IgD-negative memory B cell (primary cell): ENCODE measurements around the gene MORF4L1. TPM values are rescaled to one million over a fixed set of nuclear protein-coding genes. Genes with fewer than 3 reads are reported as not detected.
A peak's percentile ranks its signal among the peaks of the same experiment; 100 is the strongest.
"Not testable (repeated sequence)": the region's sequence is repeated elsewhere in the genome, so short reads cannot be mapped to it uniquely, and the experiment has no call there.

Source experiments
- H3K27ac Mint-ChIP-seq, 3 donors: one replicate each; pipeline ENCODE4 v1.8.0; 2020 to 2022; ENCODE audit warnings: mild to moderate bottlenecking in 3 of 3, mixed read lengths in 3 of 3, moderate library complexity in 1 of 3
- H3K27me3 Mint-ChIP-seq: one replicate; pipeline ENCODE4 v1.8.0; 2021; ENCODE audit warnings: mixed read lengths
- H3K36me3 Mint-ChIP-seq: one replicate; pipeline ENCODE4 v1.8.0; 2020; ENCODE audit warnings: mild to moderate bottlenecking, mixed read lengths
- H3K4me1 Mint-ChIP-seq, 3 donors: one replicate each; pipeline ENCODE4 v1.8.0; 2020 to 2022; ENCODE audit warnings: mixed read lengths in 3 of 3, mild to moderate bottlenecking in 1 of 3
- H3K4me3 Mint-ChIP-seq, 4 donors: one replicate each; pipeline ENCODE4 v1.8.0; 2020 to 2022; ENCODE audit warnings: mild to moderate bottlenecking in 4 of 4, mixed read lengths in 4 of 4, moderate library complexity in 3 of 4
- H3K9me3 Mint-ChIP-seq, 3 donors: one replicate each; pipeline ENCODE4 v1.8.0; 2020 to 2021; ENCODE audit warnings: mixed read lengths in 3 of 3, mild to moderate bottlenecking in 1 of 3
- polyA plus RNA-seq: library from polyadenylated mRNA; unstranded; fragments of 300-500 nt; fragmentation: Illumina TruSeq; gene quantifications from one replicate; pipeline ENCODE4 v1.2.3, GENCODE V29; 2021

MORF4L1 gene
- polyA plus RNA-seq: 218 TPM

GRCh38 chr15:78872155-78872971 is at the start of gene MORF4L1:
MORF4L1 (plus strand) TSS chr15:78872890; CDS start chr15:78873018, 128 bp downstream.
- Mint-ChIP-seq H3K27me3 (no peaks in the 10 kb centered on the region), H3K4me3 (peak within 1 kb of the TSS; percentile 99 to 100 (median 99)), H3K27ac (peak within 1 kb of the TSS; percentile 100), H3K4me1 (peaks cover 17 to 33% (median 17%) of the 10 kb centered on the region in 3 donors), H3K9me3 (no peaks in the 10 kb centered on the region), H3K36me3 (peaks cover 2% of the 10 kb centered on the region)

DNA sequence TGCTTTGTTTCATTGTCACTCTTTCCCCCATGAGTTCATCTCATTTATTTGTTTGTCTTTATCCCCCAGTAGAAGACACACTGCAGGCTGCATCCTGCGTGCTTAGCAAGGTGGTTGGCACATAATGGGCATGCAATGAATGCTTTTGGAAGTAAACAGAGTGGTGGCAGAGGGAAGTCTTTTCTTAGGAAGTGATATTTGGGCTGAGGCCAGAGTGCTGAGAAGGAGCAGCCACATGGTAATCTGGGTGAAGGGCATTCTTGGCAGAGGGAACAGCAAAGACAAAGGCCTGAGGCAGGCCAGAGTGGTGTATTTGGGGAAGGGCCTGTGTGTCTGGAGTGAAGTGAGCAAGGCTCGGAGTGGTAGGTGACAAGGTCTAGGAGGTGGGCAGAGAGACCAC is 43.8 kb upstream of the MORF4L1 start:
- Mint-ChIP-seq H3K4me1 (peaks cover 0 to 7% (median 2%) of the 10 kb centered on the region in 3 donors), H3K27ac (no peak overlapping the region), H3K9me3 (no peaks in the 10 kb centered on the region), H3K27me3 (peaks cover 15% of the 10 kb centered on the region), H3K4me3 (peak overlapping the region in 2 of 4 donors; percentile 11 to 74), H3K36me3 (peaks cover 7% of the 10 kb centered on the region)

DNA sequence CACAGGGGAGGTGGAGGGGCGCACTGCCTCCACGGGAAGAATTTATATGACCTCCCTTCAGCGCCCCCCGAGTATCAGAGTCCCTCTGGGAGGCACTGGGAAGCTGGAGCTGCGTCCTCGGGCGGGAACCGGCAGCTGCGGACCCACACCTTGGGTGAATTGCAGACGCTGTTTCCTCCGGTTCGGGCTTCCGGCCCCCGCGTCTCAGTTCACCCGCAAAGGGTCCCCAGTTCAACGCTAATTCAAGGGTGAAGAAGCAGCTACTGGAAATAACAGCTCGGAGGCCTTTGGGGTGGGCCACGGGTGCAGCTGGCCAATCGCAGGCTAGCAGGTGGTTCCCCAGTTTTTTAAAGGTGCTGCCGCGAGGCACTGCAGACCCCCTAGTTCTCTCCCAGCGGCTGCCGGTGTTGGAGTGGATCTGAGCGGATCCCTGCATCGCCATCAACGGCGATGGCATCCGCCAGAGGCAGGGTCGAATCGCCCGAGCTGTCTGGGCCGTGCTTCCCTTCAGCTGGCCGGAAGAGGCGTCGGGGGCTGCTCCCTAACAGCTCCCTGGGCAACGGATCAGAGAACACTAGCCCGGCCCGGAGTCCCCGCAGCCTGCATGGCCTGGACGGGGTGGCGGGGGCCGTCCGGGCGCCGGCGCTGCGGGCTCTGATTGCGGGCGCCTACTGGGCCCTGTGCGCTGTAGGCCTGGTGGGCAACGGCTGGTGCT is 42.0 kb upstream of the MORF4L1 start:
- H3K27ac Mint-ChIP-seq: peak overlapping the region in 1 of 3 donors; percentile 22

DNA sequence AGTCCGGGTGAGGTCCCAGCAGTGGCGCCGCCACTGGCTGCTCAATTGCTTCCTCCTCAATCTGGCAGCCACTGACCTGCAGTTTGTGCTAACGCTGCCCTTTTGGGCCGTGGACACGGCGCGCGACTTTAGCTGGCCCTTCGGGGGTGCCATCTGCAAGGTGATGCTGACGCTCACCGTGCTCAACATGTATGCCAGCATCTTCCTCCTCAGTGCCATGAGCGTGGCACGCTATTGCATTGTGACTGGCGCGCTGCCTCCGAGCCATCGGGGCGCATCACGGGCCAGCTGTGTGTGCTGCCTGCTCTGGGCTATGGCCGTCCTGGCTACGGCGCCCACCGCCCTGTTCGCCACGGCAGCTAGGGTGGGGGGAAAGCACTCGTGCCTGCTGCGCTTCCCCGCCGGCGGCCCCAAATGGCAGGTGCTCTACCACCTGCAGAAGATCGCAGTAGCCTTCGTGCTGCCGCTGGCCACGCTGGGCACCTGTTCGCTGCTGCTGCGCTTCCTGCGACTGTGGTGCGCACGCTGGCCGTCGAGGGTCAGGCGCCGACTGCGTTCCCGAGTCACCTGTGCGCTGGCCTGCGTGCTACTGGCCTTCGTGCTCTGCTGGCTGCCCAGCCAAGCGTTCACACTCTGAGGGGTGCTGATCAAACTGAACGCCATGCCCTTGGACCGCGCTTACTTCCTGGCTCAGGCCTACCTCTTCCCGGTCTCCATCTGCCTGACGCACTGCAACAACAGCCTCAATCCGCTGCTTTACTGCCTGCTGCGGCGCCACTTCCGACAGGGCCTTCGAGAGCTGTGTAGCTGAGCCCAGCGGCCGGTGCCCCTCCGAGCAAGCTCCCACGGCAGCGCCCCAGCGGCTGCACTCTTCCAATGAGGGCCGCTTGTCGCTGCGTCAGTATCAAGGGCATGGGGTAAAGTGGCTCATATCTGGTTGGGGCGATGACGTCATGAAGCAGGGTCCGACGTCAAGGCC is 41.2 kb upstream of the MORF4L1 start:
- H3K4me1 Mint-ChIP-seq: peaks cover 0 to 5% (median 4%) of the 10 kb centered on the region in 3 donors
- peak overlapping the region in 2 of 4 donors; percentile 9 to 88 for H3K4me3 Mint-ChIP-seq
- peaks cover 17% of the 10 kb centered on the region for H3K27me3 Mint-ChIP-seq
- peak overlapping the region in 1 of 3 donors; percentile 50 for H3K27ac Mint-ChIP-seq
- H3K36me3 Mint-ChIP-seq: peaks cover 7% of the 10 kb centered on the region
- no peaks in the 10 kb centered on the region for H3K9me3 Mint-ChIP-seq

More for the DNA sequence above, 42.0 kb upstream of the MORF4L1 start:
- Mint-ChIP-seq H3K36me3 (peaks cover 7% of the 10 kb centered on the region), H3K4me3 (peak overlapping the region in 3 of 4 donors; percentile 50 to 88 (median 75)), H3K4me1 (peaks cover 0 to 7% (median 2%) of the 10 kb centered on the region in 3 donors), H3K9me3 (no peaks in the 10 kb centered on the region), H3K27me3 (peaks cover 15% of the 10 kb centered on the region)

- Mint-ChIP-seq H3K36me3 (no peaks in the 10 kb centered on the region), H3K4me3 (no peak overlapping the region), H3K27ac (no peak overlapping the region), H3K9me3 (no peaks in the 10 kb centered on the region), H3K4me1 (peaks cover 5 to 10% (median 7%) of the 10 kb centered on the region in 3 donors), H3K27me3 (peaks cover 12% of the 10 kb centered on the region)
These were observed 36.4 kb upstream of the MORF4L1 start for GRCh38 chr15:78836333-78836732.

- no peaks in the 10 kb centered on the region for H3K36me3 Mint-ChIP-seq
- H3K9me3 Mint-ChIP-seq: no peaks in the 10 kb centered on the region
- H3K27me3 Mint-ChIP-seq: peaks cover 7% of the 10 kb centered on the region
- no peak overlapping the region for H3K4me3 Mint-ChIP-seq
- H3K27ac Mint-ChIP-seq: no peak overlapping the region
- peaks cover 5 to 13% (median 7%) of the 10 kb centered on the region in 3 donors for H3K4me1 Mint-ChIP-seq
These were observed 35.6 kb upstream of the MORF4L1 start for GRCh38 chr15:78837131-78837530.

GRCh38 chr15:78837543-78837942 is 35.1 kb upstream of the MORF4L1 start:
- Mint-ChIP-seq H3K4me1 (peaks cover 5 to 17% (median 7%) of the 10 kb centered on the region in 3 donors), H3K4me3 (no peak overlapping the region), H3K36me3 (no peaks in the 10 kb centered on the region), H3K27ac (no peak overlapping the region), H3K9me3 (no peaks in the 10 kb centered on the region), H3K27me3 (peaks cover 7% of the 10 kb centered on the region)

DNA sequence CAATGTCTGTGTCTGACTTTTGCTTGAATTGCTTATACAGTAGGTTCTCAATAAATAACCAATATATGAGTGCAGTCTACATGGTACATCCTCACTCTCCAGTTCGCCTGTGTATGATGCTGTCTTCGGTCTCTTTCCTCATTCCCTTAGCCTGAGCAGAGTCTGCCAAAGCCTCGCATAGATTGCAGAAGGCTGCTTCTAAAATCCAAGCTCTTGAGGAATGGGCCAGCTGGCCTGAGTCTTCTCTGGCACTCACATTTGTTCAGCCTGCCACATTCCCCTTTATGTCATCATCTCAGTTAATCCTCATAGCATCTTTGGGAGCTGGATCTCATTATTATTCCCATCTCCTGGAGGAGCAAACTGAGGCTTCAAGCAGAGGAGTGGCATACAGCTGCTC is 34.2 kb upstream of the MORF4L1 start:
- Mint-ChIP-seq H3K4me3 (no peak overlapping the region), H3K9me3 (no peaks in the 10 kb centered on the region), H3K27ac (peak overlapping the region in 1 of 3 donors; percentile 42), H3K4me1 (peaks cover 5 to 20% (median 7%) of the 10 kb centered on the region in 3 donors), H3K36me3 (no peaks in the 10 kb centered on the region), H3K27me3 (peaks cover 7% of the 10 kb centered on the region)

DNA sequence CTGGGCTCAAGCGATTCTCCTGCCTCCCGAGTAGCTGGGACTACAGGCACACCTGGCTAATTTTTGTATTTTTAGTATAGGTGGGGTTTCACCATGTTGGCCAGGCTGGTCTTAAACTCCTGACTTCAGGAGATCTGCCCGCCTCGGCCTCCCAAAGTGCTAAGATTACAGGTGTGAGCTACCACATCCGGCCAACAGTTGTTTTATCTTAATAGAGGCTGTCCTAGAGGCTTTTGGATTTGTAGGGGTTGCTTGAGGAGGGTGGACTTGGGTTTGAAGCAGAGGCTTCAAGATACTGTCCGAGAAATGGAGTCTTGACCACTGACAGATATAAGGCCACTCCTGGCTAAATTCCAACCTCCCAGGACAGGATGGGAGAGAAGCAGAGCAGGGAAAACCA is 33.5 kb upstream of the MORF4L1 start:
- not testable (repeated sequence) for H3K4me3 Mint-ChIP-seq, H3K36me3 Mint-ChIP-seq, H3K27ac Mint-ChIP-seq, H3K27me3 Mint-ChIP-seq, H3K9me3 Mint-ChIP-seq
- peaks cover 5 to 20% (median 7%) of the 10 kb centered on the region in 3 donors for H3K4me1 Mint-ChIP-seq

DNA sequence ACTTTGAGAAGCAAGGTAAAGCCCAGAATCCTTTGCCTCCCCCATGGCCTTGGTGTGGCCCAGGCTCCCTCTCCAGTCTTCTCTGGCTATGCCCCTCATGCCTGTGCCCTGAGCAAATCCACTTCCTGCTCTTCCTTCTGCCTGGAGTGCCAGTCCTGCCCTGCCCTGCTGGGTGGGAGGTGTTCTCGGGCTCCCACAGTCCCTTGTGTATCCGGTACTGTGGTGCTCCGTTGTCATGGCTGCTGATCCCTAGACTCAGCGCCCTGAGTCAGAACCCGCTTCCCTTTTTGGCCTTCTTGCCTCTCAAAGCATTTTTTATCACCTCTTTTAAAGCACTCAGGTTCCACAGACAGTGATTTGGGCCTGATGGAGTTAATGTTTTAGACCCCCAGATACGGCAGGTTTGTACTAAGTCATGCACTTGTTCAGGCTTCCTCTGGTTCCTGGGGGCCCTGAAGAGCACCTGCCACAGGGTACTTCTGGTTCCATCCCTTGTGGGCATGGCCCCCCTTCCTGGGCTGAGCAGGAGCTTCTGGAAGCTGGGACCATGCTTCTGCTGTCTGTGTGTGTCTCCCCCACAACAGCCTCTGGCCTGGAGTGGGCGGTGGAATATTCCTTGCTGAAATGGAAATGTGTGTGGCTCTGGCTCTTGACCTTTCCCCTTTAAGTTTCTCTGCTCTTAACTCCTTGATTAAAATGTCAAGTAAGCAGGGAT is 31.9 kb upstream of the MORF4L1 start:
- H3K4me3 Mint-ChIP-seq: no peak overlapping the region
- H3K4me1 Mint-ChIP-seq: peaks cover 5 to 20% (median 7%) of the 10 kb centered on the region in 3 donors
- no peaks in the 10 kb centered on the region for H3K9me3 Mint-ChIP-seq
- H3K27me3 Mint-ChIP-seq: peaks cover 7% of the 10 kb centered on the region
- H3K27ac Mint-ChIP-seq: no peak overlapping the region
- H3K36me3 Mint-ChIP-seq: no peaks in the 10 kb centered on the region

GRCh38 chr15:78841376-78841706 is 31.3 kb upstream of the MORF4L1 start:
- Mint-ChIP-seq H3K4me1 (peaks cover 5 to 20% (median 5%) of the 10 kb centered on the region in 3 donors), H3K9me3 (no peaks in the 10 kb centered on the region), H3K4me3 (no peak overlapping the region), H3K27me3 (peaks cover 4% of the 10 kb centered on the region), H3K36me3 (no peaks in the 10 kb centered on the region), H3K27ac (peak overlapping the region in 1 of 3 donors; percentile 46)

GRCh38 chr15:78841891-78842290 is 30.8 kb upstream of the MORF4L1 start:
- no peak overlapping the region for H3K4me3 Mint-ChIP-seq
- H3K27ac Mint-ChIP-seq: no peak overlapping the region
- peaks cover 4% of the 10 kb centered on the region for H3K27me3 Mint-ChIP-seq
- no peaks in the 10 kb centered on the region for H3K9me3 Mint-ChIP-seq
- H3K36me3 Mint-ChIP-seq: no peaks in the 10 kb centered on the region
- peaks cover 5 to 20% (median 5%) of the 10 kb centered on the region in 3 donors for H3K4me1 Mint-ChIP-seq

DNA sequence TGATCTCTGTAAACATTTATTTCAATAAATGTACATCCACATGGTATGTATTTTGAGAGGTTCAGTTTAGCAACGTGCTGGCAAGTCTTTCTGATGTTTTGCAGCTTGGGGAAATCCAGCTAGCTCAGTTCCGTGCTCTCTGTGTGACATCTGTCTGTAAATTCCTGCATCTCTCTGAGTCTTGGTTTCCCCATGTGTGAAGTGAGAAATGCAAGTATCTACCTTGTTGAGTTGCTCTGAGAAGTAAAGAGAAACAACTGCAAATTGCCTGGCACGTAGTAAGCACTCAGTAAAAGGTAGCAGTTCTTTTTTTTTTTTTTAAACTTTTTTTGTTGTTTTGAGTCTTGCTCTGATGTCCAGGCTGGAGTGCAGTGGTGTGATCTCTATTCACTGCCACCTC is 30.2 kb upstream of the MORF4L1 start:
- no peak overlapping the region for H3K27ac Mint-ChIP-seq
- peaks cover 5 to 20% (median 5%) of the 10 kb centered on the region in 3 donors for H3K4me1 Mint-ChIP-seq
- H3K4me3 Mint-ChIP-seq: no peak overlapping the region
- peaks cover 4% of the 10 kb centered on the region for H3K27me3 Mint-ChIP-seq
- H3K36me3 Mint-ChIP-seq: no peaks in the 10 kb centered on the region
- no peaks in the 10 kb centered on the region for H3K9me3 Mint-ChIP-seq

- not testable (repeated sequence) for H3K27me3 Mint-ChIP-seq, H3K4me3 Mint-ChIP-seq, H3K4me1 Mint-ChIP-seq, H3K9me3 Mint-ChIP-seq, H3K27ac Mint-ChIP-seq, H3K36me3 Mint-ChIP-seq
These were observed 25.8 kb upstream of the MORF4L1 start for GRCh38 chr15:78846906-78847305.
